ENCODE measurements around the gene MYH14.
"Not testable (repeated sequence)": the region's sequence is repeated elsewhere in the genome, so short reads cannot be mapped to it uniquely, and the experiment has no call there.

MYH14 gene

GRCh38 chr19:50230379-50231351 is 27.2 kb downstream of the MYH14 start:
- no peak for DNase-seq

- not testable (repeated sequence) for DNase-seq
These were observed 28.0 kb downstream of the MYH14 start for GRCh38 chr19:50231417-50231816.

GRCh38 chr19:50231821-50232220 is 28.4 kb downstream of the MYH14 start:
- DNase-seq: no peak

GRCh38 chr19:50232600-50232999 is 29.2 kb downstream of the MYH14 start:
- no peak for DNase-seq

- DNase-seq: no peak
These were observed 30.0 kb downstream of the MYH14 start for GRCh38 chr19:50233308-50233910.

- not testable (repeated sequence) for DNase-seq
These were observed 34.1 kb downstream of the MYH14 start for GRCh38 chr19:50237493-50237892.

GRCh38 chr19:50238043-50238442 is 34.6 kb downstream of the MYH14 start:
- no peak for DNase-seq

- DNase-seq: no peak
These were observed 36.6 kb downstream of the MYH14 start for GRCh38 chr19:50239921-50240590.

- DNase-seq: no peak
These were observed 39.2 kb downstream of the MYH14 start for GRCh38 chr19:50242581-50242980.

GRCh38 chr19:50244695-50245094 is 41.3 kb downstream of the MYH14 start:
- DNase-seq: no peak

- DNase-seq: no peak
These were observed 45.0 kb downstream of the MYH14 start for GRCh38 chr19:50248413-50248812.

GRCh38 chr19:50248826-50249225 is 45.4 kb downstream of the MYH14 start:
- no peak for DNase-seq

GRCh38 chr19:50249636-50250035 is 46.2 kb downstream of the MYH14 start:
- DNase-seq: no peak

- no peak for DNase-seq
These were observed 47.2 kb downstream of the MYH14 start for GRCh38 chr19:50250450-50251136.

- no peak for DNase-seq
These were observed 48.9 kb downstream of the MYH14 start for GRCh38 chr19:50252111-50252886.

GRCh38 chr19:50252887-50253268 is 49.5 kb downstream of the MYH14 start:
- DNase-seq: no peak

- no peak for DNase-seq
These were observed 51.7 kb downstream of the MYH14 start for GRCh38 chr19:50255115-50255514.

- no peak for DNase-seq
These were observed 53.7 kb downstream of the MYH14 start for GRCh38 chr19:50257141-50257540.

GRCh38 chr19:50258918-50259372 is 55.5 kb downstream of the MYH14 start:
- no peak for DNase-seq

GRCh38 chr19:50261446-50261970 is 58.1 kb downstream of the MYH14 start:
- no peak for DNase-seq

- no peak for DNase-seq
These were observed 59.8 kb downstream of the MYH14 start for GRCh38 chr19:50263176-50263575.

Measured in activated CD4-positive, alpha-beta T cell treated with anti-CD3 and anti-CD28 coated beads for 1 hour (primary cell).